GM23338 (cell line): ENCODE measurements around the gene ACAD8. TPM values are rescaled to one million over a fixed set of nuclear protein-coding genes. Genes with fewer than 3 reads are reported as not detected.

Source experiments
- ATAC-seq: fragments of 200-7000 bp; cut with Tn5 transposase; 3 replicates; pipeline ENCODE4 v1.9.1; 2020
- DNase-seq: peaks from one replicate; pipeline ENCODE4 v3.0.0-alpha.2; 2015; ENCODE audit warnings: low spot score
- H2AFZ ChIP-seq: fragments of 200-600 bp; sonication (generic); 2 replicates; pipeline ENCODE4 v1.8.0; 2016; ENCODE audit warnings: antibody characterized with exemption, mild to moderate bottlenecking, moderate library complexity
- H3F3A ChIP-seq: fragments of 200-600 bp; sonication (generic); replicated peaks from 2 replicates; pipeline ENCODE4 v1.8.0; 2017; ENCODE audit warnings: antibody characterized with exemption, mixed run types, low read depth
- H3K27ac ChIP-seq: fragments of 200-600 bp; sonication (generic); 2 replicates; pipeline ENCODE4 v1.6.1; 2016; ENCODE audit warnings: low read depth
- H3K27me3 ChIP-seq: fragments of 200-600 bp; sonication (generic); 2 replicates; pipeline ENCODE4 v1.8.0; 2016; ENCODE audit warnings: mild to moderate bottlenecking, mixed run types, moderate library complexity; ENCODE audit not compliant: insufficient read depth
- H3K36me3 ChIP-seq: fragments of 200-600 bp; sonication (generic); 2 replicates; pipeline ENCODE4 v1.8.0; 2016; ENCODE audit warnings: mild to moderate bottlenecking; ENCODE audit not compliant: insufficient read depth
- H3K4me1 ChIP-seq: fragments of 200-600 bp; sonication (generic); 2 replicates; pipeline ENCODE4 v1.8.0; 2016; ENCODE audit warnings: mild to moderate bottlenecking, moderate library complexity; ENCODE audit not compliant: insufficient read depth
- H3K4me2 ChIP-seq: fragments of 200-600 bp; sonication (generic); 2 replicates; pipeline ENCODE4 v1.7.1; 2017; ENCODE audit warnings: mixed run types
- H3K4me3 ChIP-seq: fragments of 200-600 bp; sonication (generic); 2 replicates; pipeline ENCODE4 v1.6.1; 2016; ENCODE audit warnings: mixed run types
- H3K79me2 ChIP-seq: fragments of 200-600 bp; sonication (generic); replicated peaks from 2 replicates; pipeline ENCODE4 v1.8.0; 2017; ENCODE audit warnings: mild to moderate bottlenecking; ENCODE audit not compliant: insufficient read depth
- H3K9me2 ChIP-seq: fragments of 200-600 bp; sonication (generic); 2 replicates; pipeline ENCODE4 v1.8.0; 2017; ENCODE audit not compliant: insufficient read depth
- H4K20me1 ChIP-seq: fragments of 200-600 bp; sonication (generic); replicated peaks from 2 replicates; pipeline ENCODE4 v1.8.0; 2017; ENCODE audit warnings: mild to moderate bottlenecking; ENCODE audit not compliant: insufficient read depth
- H3K27ac Mint-ChIP-seq: 2 replicates; pipeline ENCODE4 v1.8.0; 2020; ENCODE audit warnings: inconsistent platforms, mild to moderate bottlenecking, moderate library complexity, mixed read lengths
- H3K27me3 Mint-ChIP-seq: 3 replicates; pipeline ENCODE4 v1.8.0; 2022; ENCODE audit warnings: low read depth, mild to moderate bottlenecking, moderate library complexity, mixed read lengths, inconsistent platforms; ENCODE audit not compliant: insufficient read depth, poor library complexity
- H3K36me3 Mint-ChIP-seq: 3 replicates; pipeline ENCODE4 v1.8.0; 2021; ENCODE audit warnings: low read depth, mild to moderate bottlenecking, inconsistent platforms, moderate library complexity, mixed read lengths
- H3K4me1 Mint-ChIP-seq: 3 replicates; pipeline ENCODE4 v1.8.0; 2020; ENCODE audit warnings: mild to moderate bottlenecking, inconsistent platforms, mixed read lengths
- H3K4me3 Mint-ChIP-seq: 3 replicates; pipeline ENCODE4 v1.8.0; 2021; ENCODE audit warnings: moderate library complexity, mild to moderate bottlenecking, inconsistent platforms, mixed read lengths
- H3K9me3 Mint-ChIP-seq: 3 replicates; pipeline ENCODE4 v1.8.0; 2020; ENCODE audit warnings: moderate library complexity, mild to moderate bottlenecking, inconsistent platforms, mixed read lengths
- CREB1 ChIP-seq: fragments of 250-450 bp; sonication (Bioruptor Pico); IDR thresholded peaks from 2 replicates; pipeline ENCODE4 v1.5.0; 2020; ENCODE audit warnings: low read depth, mild to moderate bottlenecking, moderate library complexity
- EZH2 ChIP-seq: fragments of 200-600 bp; sonication (generic); IDR thresholded peaks from one replicate; pipeline ENCODE4 v1.8.0; 2017; ENCODE audit warnings: antibody characterized with exemption, mild to moderate bottlenecking, low read depth; ENCODE audit not compliant: unreplicated experiment
- EZH2phosphoT487 ChIP-seq: fragments of 200-600 bp; sonication (generic); IDR thresholded peaks from one replicate; pipeline ENCODE4 v1.8.1; 2018; ENCODE audit warnings: antibody characterized with exemption; ENCODE audit not compliant: unreplicated experiment
- JUNB ChIP-seq: IDR thresholded peaks from one replicate; pipeline ENCODE4 v1.6.1; 2016; ENCODE audit warnings: antibody characterized with exemption; ENCODE audit not compliant: unreplicated experiment
- NANOG ChIP-seq: IDR thresholded peaks from 2 replicates; pipeline ENCODE4 v1.6.1; 2016; ENCODE audit warnings: antibody characterized with exemption, borderline replicate concordance
- POLR2AphosphoS5 ChIP-seq: IDR thresholded peaks from 2 replicates; pipeline ENCODE4 v1.6.1; 2016; ENCODE audit warnings: antibody characterized with exemption, low read depth
- STAT1 ChIP-seq: IDR thresholded peaks from one replicate; pipeline ENCODE4 v1.6.1; 2016; ENCODE audit warnings: antibody characterized with exemption; ENCODE audit not compliant: unreplicated experiment
- ZNF114 ChIP-seq: fragments of 250-450 bp; sonication (Bioruptor Pico); IDR thresholded peaks from 2 replicates; pipeline ENCODE4 v1.5.0; 2020; ENCODE audit warnings: mild to moderate bottlenecking, moderate library complexity
- ZNF331 ChIP-seq: fragments of 250-450 bp; sonication (Bioruptor Pico); IDR thresholded peaks from 2 replicates; pipeline ENCODE4 v1.5.0; 2020; ENCODE audit warnings: low read depth, mild to moderate bottlenecking, moderate library complexity
- polyA plus RNA-seq: library from polyadenylated mRNA; unstranded; fragments of >200 nt; fragmentation: Nextera tagmentation; extraction: Ambion mirVana; gene quantifications from 2 replicates; pipeline ENCODE4 v1.2.1, GENCODE V29; 2016
- total RNA-seq: library from RNA; depleted of rRNA; stranded (reverse); fragments of >200 nt; shearing (Covaris generic); gene quantifications from 2 replicates; pipeline ENCODE4 v1.2.3, GENCODE V29; 2014
- TF ChIP-seq, protein P1 (sequence below), 2 experiments: fragments of 200-600 bp in 1 of 2; sonication (generic) in 1 of 2; conservative IDR thresholded peaks; 2 replicates each; pipeline versions ENCODE4 v1.5.1 to v1.6.1; 2016 to 2017; ENCODE audit warnings: antibody characterized with exemption in 2 of 2, low read depth in 2 of 2, mild to moderate bottlenecking in 2 of 2, moderate library complexity in 1 of 2
- TF ChIP-seq, protein P2 (sequence below): fragments of 250-450 bp; sonication (Bioruptor Pico); IDR thresholded peaks from 2 replicates; pipeline ENCODE4 v1.5.0; 2020; ENCODE audit warnings: mild to moderate bottlenecking, moderate library complexity

Gene ACAD8
- total and polyA plus RNA-seq, 2 experiments from 2014 or later, result 43.2 to 65.4 TPM

DNA sequence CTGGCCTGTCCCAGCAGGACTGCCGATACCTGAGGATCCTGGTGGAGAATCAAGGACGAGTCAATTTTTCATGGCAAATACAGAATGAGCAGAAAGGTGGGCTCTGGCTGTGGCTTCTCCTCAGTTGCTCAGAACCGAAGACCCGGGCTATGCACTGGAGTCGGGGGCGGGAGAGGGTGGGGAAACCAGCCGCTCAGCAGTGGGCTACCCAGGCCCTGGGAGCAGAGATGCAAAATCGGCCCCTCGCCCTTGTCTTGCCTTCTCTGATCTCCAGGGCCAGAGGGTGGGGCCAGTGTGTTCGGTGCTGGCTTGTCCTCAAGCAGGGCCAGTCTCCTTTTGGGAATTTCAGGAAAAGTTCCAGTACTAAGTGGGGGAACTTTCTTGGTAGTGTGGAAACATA, 60.0 kb downstream of the ACAD8 start:
- Mint-ChIP-seq H3K27me3 (peaks cover 4% of the 10 kb centered on the region), H3K9me3 (peaks cover 5% of the 10 kb centered on the region; the same call in 1 of the 3 replicates), H3K4me1 (peaks cover 6% of the 10 kb centered on the region; the same call in 2 of the 3 replicates), H3K36me3 (peaks cover 60% of the 10 kb centered on the region), H3K4me3 (no peak overlapping the region), H3K27ac (no peak overlapping the region)
- no peaks in the 10 kb centered on the region for H3K4me1 ChIP-seq
- H3K79me2 ChIP-seq, result no peaks in the 10 kb centered on the region
- no peaks in the 10 kb centered on the region for H4K20me1 ChIP-seq
- no peak overlapping the region for H3K27ac ChIP-seq
- H3K4me3 ChIP-seq, result no peak overlapping the region
- H3K27me3 ChIP-seq, result no peaks in the 10 kb centered on the region
- no peaks in the 10 kb centered on the region for H3F3A ChIP-seq
- ATAC-seq, result peak; percentile 29
- H3K9me2 ChIP-seq, result no peaks in the 10 kb centered on the region
- H3K36me3 ChIP-seq, result peaks cover 9% of the 10 kb centered on the region; the same call in 1 of the 2 replicates
- no peak overlapping the region for H2AFZ ChIP-seq
- TF ChIP-seq JUNB (no peak), POLR2AphosphoS5 (no peak), NANOG (no peak), EZH2phosphoT487 (no peak), EZH2 (no peak), ZNF114 (CRISPR knock-in tag) (no peak), ZNF331 (no peak), STAT1 (no peak), CREB1 (CRISPR knock-in tag) (no peak)
- TF ChIP-seq, protein P1, sequence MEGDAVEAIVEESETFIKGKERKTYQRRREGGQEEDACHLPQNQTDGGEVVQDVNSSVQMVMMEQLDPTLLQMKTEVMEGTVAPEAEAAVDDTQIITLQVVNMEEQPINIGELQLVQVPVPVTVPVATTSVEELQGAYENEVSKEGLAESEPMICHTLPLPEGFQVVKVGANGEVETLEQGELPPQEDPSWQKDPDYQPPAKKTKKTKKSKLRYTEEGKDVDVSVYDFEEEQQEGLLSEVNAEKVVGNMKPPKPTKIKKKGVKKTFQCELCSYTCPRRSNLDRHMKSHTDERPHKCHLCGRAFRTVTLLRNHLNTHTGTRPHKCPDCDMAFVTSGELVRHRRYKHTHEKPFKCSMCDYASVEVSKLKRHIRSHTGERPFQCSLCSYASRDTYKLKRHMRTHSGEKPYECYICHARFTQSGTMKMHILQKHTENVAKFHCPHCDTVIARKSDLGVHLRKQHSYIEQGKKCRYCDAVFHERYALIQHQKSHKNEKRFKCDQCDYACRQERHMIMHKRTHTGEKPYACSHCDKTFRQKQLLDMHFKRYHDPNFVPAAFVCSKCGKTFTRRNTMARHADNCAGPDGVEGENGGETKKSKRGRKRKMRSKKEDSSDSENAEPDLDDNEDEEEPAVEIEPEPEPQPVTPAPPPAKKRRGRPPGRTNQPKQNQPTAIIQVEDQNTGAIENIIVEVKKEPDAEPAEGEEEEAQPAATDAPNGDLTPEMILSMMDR (conservative IDR thresholded peaks at IDR 0.05; ENCODE audit: low read depth in 2 of 2), result no peak
- TF ChIP-seq, protein P2, sequence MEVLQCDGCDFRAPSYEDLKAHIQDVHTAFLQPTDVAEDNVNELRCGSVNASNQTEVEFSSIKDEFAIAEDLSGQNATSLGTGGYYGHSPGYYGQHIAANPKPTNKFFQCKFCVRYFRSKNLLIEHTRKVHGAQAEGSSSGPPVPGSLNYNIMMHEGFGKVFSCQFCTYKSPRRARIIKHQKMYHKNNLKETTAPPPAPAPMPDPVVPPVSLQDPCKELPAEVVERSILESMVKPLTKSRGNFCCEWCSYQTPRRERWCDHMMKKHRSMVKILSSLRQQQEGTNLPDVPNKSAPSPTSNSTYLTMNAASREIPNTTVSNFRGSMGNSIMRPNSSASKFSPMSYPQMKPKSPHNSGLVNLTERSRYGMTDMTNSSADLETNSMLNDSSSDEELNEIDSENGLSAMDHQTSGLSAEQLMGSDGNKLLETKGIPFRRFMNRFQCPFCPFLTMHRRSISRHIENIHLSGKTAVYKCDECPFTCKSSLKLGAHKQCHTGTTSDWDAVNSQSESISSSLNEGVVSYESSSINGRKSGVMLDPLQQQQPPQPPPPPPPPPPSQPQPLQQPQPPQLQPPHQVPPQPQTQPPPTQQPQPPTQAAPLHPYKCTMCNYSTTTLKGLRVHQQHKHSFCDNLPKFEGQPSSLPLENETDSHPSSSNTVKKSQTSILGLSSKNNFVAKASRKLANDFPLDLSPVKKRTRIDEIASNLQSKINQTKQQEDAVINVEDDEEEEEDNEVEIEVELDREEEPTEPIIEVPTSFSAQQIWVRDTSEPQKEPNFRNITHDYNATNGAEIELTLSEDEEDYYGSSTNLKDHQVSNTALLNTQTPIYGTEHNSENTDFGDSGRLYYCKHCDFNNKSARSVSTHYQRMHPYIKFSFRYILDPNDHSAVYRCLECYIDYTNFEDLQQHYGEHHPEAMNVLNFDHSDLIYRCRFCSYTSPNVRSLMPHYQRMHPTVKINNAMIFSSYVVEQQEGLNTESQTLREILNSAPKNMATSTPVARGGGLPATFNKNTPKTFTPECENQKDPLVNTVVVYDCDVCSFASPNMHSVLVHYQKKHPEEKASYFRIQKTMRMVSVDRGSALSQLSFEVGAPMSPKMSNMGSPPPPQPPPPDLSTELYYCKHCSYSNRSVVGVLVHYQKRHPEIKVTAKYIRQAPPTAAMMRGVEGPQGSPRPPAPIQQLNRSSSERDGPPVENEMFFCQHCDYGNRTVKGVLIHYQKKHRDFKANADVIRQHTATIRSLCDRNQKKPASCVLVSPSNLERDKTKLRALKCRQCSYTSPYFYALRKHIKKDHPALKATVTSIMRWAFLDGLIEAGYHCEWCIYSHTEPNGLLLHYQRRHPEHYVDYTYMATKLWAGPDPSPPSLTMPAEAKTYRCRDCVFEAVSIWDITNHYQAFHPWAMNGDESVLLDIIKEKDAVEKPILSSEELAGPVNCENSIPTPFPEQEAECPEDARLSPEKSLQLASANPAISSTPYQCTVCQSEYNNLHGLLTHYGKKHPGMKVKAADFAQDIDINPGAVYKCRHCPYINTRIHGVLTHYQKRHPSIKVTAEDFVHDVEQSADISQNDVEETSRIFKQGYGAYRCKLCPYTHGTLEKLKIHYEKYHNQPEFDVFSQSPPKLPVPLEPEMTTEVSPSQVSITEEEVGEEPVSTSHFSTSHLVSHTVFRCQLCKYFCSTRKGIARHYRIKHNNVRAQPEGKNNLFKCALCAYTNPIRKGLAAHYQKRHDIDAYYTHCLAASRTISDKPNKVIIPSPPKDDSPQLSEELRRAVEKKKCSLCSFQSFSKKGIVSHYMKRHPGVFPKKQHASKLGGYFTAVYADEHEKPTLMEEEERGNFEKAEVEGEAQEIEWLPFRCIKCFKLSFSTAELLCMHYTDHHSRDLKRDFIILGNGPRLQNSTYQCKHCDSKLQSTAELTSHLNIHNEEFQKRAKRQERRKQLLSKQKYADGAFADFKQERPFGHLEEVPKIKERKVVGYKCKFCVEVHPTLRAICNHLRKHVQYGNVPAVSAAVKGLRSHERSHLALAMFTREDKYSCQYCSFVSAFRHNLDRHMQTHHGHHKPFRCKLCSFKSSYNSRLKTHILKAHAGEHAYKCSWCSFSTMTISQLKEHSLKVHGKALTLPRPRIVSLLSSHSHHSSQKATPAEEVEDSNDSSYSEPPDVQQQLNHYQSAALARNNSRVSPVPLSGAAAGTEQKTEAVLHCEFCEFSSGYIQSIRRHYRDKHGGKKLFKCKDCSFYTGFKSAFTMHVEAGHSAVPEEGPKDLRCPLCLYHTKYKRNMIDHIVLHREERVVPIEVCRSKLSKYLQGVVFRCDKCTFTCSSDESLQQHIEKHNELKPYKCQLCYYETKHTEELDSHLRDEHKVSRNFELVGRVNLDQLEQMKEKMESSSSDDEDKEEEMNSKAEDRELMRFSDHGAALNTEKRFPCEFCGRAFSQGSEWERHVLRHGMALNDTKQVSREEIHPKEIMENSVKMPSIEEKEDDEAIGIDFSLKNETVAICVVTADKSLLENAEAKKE, result no peak
- no peak for DNase-seq
- H3K4me2 ChIP-seq, result no peak overlapping the region
